Right hindlimb (tissue), 1 donor: ENCODE measurements around the gene PRCD.
A peak's percentile ranks its signal among the peaks of the same experiment; 100 is the strongest.
"Not testable (repeated sequence)": the region's sequence is repeated elsewhere in the genome, so short reads cannot be mapped to it uniquely, and the experiment has no call there.

Experiments
- DNase-seq: peaks from one replicate; pipeline ENCODE4 v3.0.0-alpha.2; 2018

The PRCD gene

DNA sequence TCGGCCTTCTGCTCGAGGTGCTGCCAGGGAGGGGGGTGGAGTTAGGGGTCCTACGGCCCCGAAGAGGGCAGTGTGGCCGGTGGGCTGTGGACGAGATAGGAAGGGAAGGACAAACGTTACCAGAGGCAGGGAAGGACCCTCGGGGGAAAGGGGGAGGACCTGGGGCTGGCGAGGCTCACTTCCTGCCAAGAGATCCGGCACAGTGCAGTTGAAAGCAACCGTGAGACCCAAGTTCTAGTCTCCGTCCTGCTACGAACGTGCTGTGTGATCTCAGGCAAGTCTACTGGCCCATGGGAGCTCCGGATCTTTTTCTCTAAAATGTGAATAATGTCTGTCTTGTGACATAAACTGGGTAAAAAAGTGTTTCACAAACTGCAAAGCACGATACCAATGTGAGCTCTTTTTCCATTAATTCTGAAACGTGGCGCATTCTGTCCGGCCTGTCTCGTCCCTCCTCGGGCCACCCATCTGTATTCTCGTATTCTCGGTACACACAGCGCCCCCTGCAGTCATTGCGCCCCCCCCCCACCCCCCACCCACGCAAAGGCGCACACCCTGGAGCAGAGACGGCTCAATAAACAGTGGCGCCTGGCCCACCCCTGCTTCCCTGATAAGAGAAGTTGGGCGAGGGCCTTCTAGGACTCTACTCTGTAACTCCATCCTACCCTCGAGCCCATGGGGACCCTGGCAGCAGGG, 11.2 kb upstream of the PRCD start:
- peak; percentile 60 for DNase-seq

DNA sequence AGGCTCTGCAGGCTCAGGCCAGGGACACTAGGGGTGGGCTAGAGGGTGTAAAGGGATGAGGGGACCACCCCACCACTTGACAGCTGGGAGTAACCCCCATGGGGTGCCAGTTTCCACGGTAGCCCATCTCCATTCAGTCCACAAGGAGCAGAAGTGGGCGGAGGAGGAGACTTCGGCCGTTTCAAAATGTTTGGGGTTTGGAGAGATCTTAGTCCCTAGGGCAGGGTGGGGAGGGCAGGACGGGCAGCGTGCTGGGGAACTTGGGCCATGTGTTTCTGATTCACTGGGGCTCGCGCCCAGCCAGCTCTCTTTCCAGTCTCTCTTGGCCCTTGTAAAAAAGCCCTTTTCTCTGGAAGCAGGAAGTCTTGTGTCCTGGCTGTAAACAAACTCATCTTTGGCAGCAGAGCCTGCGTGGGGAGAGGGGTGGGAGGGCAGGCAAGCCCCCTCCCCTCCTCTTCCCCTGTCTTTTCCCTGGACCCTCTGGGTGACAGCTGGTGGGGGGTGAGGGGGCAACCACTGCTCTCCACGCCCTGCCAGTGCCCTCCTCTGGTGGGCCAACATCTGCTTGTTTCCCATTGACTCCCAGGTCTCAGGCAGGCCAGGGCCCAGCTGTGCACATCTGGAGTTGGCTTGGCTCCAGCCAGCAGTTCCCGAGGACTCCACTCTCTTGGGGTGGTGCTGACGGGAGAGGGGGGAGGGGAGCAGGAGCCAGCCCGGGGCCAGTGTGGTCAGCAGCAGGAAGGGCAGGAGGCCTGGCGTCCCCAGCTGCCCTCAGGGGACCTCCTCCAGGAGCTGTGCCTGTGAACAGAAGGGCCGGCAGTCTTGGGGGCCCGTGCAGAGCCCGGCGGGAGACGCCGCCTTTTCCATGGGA, 10.4 kb upstream of the PRCD start:
- DNase-seq = peak; percentile 94

DNA sequence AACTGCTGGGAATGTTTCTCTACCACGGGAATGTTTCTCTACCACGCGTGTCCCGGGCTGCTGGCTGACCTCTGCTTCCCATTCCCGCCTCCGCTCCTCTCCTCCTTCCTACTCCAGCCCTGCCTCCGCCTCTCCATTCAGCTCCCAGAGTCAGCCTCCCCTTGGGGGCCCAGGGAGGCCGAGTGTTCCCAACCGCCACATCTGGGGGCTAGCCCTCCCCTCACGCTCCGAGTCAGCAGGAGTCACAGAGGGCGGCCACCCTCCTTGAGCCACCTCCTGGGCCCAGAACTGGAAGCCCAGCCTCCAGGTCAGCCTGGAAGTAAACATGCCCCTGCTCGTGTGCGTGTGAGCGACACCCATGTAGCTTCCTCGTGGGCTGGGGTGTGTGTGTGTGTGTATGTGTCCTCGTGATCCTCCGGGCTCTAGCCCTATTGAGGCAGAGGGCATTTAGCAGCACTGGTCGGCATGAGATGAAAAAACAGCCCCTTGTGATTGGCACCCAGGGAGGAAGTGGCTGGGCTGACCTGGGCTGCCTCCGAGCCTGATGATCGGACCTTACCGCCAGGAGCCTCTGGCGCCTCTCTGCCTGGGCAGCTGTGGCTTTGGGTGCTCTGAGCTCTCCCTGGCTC, 9.6 kb upstream of the PRCD start:
- no peak for DNase-seq

DNA sequence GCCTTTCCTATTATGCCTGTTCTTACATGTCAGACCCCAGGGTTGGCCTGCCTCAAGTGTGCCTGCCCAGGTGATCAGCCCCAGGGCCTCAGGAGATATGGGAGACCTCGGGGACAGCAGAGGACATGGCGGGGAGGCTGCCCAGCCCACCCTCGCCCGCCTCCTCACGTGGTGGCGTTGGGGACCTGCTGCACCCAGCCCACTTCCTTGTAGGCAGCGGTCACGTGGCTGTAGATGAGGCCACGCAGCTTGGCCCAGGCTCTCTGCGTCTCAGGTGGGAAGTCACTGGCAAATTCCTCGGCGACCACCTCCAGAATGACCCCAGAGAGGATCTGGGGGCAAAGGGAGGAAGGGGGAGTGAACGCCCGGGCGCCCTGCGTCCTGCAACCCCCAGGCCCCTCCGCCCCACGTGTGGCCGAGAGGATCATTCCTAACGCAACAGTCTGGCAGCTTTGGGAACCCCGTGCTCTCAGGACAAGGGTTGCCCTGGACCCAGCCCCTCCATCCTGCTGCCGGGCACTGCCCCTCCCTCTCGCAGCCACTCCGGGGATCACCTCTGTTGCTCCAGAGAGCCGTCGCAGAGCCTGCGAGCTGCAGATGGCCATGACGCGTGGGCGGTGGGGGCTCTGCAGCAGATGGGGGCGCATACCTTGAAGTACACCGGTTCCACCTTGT, 8.9 kb upstream of the PRCD start:
- no peak for DNase-seq

DNA sequence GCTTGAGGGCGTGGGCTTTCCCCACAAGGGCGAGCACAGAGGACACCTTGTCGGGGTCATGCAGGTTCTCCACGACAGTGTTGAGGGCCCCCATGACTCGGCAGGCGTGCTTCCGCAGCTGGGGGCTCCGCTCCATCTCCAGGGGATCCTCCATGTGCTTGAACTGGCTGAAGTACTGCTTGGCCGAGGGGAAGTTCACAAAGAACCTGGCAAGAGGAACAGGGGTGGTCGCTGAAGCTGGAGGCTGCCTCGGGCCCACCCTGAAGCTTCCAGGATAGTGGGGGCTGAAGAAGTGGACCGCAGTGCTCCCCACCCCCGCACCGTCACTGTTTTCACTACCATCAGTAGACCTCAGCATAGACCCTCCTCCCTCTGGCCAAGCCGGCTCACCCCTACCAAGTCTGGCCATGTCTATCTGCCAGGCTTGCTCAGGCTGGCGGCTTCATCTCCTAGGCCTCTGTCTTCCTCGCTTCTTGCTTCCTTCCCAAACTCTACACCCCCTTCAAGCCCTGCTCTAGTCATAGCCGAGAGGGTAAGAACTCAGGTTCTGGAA, 8.3 kb upstream of the PRCD start:
- DNase-seq = no peak

DNA sequence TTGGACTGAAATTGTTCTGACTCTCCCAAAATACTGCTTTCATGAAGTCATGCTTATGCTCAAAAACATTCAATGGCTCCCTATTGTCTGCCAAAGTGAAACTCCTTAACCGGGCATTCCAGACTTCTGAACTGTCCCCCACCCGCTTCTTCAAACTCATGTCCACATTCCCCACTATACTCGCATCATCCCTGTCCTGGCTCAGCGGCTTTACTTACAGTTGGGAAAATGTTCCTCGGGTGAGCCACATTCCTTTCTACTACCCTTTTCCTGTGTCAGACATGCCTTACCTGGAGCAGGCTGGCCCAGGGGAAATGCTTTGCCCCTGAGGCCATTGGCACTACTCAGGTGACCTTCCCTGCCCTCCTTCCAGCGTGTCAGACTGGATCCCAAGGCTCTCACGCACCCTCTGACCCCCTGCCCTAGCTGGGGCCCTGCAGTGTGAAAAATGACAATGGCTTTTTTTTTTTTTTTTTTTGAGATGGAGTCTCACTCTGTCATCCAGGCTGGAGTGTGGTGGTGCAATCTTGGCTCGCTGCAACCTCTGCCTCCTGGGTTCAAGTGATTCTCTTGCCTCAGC, 7.7 kb upstream of the PRCD start:
- no peak for DNase-seq

DNA sequence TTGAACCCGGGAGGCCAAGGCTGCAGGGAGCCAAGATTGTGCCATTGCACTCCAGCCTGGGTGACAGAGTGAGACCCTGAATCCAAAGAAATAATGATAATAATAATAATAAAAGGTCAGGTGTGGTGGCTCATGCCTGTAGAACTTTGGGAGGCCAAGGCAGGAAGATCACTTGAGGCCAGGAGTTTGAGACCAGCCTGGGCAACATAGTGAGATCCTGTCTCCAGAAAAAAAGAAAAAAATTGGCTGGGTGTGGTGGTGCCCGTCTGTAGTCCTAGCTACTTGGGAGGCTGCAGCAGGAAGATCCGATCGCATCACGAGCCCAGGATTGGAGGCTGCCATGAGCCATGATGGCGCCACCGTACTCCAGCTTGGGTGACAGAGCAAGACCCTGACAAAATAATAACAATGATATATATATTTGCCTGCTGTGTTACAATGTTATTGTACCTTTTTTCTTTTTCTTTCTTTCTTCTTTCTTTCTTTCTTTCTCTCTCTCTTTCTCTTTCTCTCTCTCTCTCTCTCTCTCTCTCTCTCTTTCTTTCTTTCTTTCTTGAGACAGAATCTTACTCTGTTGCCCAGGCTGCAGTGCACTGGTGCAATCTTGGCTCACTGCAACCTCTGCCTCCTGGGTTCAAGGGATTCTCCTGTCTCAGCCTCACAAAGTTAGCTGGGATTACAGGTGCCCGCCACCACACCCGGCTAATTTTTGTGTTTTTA, 6.0 kb upstream of the PRCD start:
- DNase-seq = not testable (repeated sequence)

DNA sequence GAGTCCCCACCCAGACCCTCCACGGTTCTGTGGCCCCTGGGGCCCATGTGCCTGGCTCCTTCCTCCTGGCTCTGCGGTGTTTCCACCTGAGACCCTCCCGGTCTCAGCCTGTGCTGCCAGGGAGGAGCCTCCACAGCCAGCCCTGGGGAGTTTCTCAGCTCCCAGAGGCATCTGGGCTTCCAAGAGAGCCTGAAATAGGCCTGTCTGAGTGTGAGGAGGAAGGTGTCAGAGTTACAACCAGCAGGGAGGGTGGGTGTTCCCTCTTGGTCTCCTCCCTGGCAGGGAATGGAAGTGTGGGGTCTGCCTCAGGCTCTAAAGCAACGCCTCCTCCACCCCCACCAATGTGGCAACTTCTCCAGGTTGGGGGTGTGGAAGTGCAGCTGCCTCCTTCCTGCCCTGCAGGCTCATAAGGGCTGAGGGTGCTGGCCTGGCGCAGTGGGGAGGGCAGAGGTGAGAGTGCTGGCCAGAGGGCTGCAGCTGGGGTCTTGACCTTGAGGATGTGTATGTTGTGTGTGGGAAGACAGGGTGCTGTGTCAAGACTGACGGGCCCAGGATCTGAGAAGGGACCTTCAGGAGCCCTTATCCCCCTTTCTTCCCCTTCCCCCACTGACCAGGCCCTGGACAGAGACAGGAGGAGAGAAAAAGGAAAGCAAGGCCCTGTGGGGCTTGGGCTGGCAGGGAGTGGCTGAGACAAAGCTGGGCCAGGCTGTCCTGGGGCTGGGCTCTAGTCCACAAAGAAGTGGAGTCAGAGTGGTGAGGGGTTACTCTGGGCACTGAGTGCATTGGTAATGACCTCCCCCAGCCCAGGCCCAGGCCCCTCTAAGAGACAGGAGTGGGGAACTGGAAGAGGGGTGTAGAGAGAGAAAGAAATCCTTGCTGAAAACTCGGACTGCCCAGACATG, 4.8 kb upstream of the PRCD start:
- no peak for DNase-seq

DNA sequence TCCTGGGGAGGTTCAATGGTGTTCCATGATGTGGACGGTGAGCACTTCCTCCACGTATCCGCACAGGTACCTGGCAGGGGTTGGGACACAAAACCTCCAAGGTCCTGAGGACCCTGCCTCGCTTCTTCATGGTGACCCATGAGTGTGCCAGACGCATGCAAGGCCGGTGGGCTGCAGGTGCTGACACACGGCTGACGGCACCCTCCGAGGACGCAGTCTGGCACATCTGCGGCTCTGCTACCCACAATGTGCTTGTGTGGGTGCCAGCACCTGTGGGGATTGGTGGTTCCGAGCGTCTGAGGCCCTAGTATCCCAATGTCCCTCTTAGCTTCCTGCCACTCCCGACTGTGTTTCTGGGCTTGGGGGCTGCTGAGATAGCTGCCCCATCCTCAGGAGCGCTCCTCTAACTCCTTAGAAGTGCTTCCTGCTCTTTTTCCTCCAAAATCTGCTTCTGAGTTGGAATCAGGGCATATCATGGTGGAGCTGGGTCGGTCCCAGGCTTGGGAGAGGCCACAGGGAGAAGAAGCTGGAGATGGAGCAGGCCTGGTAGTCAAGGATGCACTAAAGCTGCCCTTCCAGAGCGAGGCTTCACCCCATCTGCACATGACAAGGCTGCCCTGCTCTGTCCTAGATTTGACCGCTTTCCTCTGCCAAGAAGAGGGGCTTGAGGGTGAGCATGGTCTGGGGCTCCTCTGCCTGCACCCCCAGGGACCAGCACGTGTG, 3.9 kb upstream of the PRCD start:
- DNase-seq = no peak

DNA sequence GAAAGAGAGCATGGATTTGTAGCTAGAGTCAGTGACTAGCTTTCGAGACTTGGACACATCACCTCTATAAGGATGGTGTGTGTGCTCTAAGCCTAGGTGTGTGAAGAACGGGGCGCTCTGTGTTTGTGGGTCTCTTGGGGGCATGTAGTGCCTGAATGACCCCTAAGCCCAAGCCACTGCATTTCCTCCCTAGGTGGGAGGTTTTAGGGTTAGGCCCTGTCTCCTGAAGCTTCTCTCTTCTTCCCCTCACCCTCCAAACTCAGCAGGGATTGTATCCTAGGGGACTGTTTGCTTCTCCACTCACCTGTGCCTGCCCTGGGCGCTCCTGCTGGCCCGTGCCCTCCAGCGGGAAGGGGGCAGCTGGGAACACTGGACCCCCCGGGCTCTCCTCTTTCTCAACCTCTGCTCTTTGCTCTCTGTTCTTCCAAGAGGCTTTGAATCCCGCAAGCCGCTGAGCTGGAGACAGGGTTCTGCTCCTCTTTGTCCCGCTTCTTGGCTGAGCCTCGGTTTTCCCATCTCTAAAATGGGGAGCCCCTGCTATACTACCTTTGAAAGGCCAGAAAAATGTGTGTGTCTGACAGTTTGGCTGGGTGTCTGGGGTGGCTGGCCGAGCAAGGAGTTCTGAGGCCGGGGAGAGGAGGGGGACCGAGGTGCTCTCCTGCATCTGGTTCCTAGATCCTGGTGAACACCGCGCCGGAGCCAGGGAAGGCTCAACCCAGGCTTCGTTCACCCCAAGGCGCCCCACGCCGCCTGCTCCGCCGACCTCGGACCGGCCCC, 3.1 kb upstream of the PRCD start:
- DNase-seq = no peak

DNA sequence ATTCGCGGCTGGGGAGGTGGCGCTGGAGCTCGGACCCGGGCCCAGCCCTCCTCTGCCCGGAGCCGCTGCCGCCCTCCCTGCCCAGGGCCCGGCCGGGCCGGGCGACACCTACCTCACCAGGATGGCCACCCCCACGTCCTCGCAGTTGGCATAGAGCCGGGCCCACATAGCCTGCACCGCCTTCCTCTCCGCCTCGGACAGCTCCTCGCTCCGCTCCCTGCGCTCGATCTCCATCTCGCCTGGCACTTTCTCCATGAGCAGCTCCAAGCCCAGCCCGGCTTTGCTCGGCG, 2.6 kb upstream of the PRCD start:
- no peak for DNase-seq

DNA sequence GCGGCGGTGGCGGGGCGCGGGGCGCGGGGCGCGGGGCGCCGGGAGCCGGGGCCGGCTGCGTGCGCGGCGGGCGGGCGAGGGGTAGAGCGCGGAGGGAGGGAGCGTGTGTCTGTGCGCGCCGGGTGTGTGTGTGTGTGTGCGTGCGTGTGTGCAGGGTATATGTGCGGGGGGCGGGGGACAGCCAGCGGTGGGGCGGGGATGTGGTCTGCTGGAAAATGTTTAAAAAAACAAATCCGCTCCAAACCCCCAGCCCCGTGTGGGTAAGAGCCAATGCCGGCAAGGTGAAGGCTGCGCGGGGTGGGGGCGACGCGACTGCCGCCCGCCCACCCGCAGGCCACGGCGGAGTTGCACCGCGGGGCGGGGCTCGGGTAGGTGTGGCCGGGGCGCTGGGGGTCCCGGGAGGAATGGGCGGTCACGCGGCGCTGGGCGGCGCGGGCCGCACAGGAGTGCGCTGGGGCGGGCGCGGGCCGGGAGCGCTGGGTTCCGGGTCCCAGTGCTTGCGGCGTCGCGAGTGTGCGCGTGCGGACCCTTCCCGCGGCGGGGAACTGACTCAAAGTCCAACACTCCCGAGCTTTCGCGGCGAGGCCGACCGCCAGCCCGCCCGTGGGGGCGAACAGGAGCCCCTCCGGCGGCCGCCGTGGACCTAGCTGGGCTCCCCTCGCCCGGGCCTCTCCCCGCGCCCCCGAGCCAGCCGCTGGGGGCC, 2.1 kb upstream of the PRCD start, which contains the start of gene CYGB:
Gene CYGB, minus strand, starts transcription at position 132 of the 703 bp plus-strand sequence. CDS start 167 bp downstream, outside the sequence.
- DNase-seq = peak; percentile 38

DNA sequence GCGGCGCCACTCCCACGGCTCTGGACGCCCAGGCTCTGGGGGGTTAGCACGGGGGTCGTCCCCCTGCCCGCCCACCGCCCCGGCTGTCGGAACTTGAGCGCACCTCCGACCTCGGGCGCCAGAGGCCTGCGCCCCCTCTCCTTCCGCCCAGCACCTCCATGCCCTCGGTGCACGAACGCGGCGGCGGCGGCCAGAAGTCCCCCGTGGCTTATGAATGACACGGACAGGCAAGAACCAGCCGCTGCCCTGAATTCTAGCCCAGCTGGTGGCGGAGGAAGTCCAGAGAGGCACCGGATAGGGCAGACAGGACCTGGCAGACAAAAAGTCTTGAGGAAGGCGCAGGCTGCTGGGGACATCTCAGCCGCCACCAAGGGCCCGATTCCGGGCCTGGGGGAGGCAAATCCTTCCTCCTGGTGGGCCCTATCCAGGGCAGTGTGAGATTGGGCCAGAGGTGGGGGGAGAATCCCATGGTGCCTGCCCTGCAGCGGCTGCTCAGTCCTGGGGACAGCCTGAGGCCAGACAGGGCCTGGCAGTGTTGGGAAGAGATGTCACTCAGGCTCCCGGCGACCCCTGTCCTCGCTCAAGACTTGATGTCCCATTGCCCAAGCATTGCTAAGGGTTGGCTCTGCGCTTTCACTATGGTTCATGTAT, 1.4 kb upstream of the PRCD start:
- DNase-seq = peak; percentile 36

DNA sequence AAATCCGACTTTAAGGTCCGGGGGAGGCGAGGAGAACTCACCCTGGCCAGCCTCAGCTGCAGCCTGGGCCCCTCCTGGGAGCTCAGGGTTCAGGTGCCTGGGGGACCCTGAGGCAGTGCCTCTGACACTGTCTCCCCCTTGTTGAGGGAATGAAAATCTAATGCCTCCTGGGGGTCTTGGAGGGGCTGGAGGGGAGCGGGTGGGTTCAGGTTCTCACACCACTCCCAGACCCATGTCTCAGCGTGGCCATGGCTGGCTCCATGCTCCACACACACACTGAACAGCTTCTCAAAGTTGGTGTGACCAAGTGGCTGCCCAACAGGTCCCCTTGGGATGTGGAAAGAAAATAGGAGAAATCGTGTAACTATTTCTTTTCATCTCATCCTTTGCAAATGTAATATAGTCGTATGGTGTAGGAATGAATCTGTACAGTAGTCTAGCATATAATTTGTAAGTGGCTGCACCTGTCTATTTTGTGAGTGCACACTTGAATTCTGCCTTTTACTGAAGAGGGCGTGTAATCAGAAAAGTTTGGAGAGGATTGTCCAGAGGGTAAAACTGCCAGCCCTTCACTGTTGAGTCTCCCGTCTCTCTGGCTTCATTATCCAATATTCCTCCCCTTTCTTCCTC, 788 bp upstream of the PRCD start:
- peak; percentile 2 for DNase-seq

DNA sequence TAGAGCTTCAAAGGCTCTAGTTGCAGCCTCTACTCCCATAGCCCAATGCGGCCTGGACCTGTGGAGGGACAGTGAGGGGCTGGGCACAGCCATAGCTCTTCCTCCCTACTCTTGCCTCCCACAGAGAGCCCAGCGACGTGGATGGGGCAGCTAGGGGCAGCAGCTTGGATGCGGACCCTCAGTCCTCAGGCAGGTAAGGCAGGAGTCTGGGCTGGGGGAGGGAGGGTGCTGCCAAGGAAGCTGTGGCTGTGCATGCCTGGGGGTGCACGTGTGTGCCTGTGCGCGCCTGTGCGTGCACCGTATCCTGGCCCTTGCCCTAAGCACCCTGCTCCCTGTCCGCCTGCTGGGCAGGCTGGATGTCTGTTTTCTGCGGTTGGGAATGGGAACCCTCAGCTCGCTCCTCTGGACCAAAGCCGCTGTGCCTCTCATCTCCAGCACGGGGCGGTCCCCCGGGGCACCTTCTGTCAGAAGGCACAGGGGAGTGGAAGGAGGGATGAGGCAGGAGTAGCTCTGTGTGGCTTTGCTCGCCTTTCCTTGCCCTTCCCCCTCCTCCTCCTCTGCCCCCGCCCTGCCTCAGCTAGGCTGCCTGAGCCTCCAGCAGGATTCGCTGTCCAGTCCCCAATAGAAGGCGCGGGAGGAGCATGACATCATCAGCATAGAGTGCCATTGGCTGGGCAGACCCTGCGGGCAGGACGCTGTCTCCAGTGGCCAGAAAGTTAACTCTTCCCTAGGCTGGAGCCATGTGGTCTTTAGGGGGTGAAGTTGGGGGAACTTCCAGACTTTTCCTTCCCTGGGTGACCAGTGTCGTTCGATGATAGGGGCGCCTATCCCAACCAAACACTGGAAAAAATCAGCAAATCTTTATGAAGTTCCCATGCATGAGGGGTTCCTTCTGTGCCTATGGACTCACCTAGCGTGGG, 797 bp downstream of the PRCD start:
- peak; percentile 97 for DNase-seq

DNA sequence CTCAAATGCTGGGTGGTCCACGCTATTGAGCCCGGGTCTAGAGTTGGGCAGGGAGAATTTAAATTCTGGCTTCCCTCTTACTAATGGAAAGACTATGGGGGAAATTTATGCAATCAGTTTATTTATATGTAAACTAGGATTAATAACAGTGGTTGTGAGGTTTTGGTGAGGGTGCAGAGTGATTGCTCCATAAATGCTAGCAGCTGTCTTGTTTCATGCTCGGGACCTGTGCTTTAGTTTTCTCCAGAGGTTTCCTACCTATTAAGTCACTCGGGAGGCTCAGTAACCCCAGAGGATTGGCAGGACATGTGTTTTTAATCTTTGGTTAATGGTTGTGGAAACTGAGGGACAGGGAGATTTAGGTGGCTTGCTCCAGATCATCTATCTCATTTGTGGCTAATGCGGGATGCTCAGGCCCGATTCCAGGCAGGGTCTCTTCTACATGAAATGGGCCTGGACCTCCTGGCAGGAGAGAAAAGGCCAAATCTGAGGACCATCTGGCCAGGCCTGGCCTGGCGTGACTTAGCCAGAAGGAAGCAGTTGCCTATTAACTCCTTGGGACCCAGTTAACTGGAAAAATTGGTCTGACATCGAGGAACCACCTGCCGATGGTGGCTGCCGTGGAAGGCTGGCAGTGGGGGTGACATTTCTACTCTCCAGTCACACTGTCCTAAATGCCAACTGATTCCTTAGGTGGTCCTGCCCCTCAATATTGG, 2.1 kb downstream of the PRCD start:
- no peak for DNase-seq
